ENCODE data around the gene GALK2. TPM values are rescaled to one million over a fixed set of nuclear protein-coding genes. Genes with fewer than 3 reads are reported as not detected.

Gene GALK2
- total RNA-seq, 1 experiment from 2014 or later = 29.0 TPM

GRCh38 chr15:49148727-49149126, 21.3 kb upstream of the GALK2 start:
- intact Hi-C loops (cut with micrococcal nuclease; ENCODE audit: unreplicated experiment) = no loop called here
- DNase-seq = no peak
- H3K79me2 ChIP-seq (ENCODE audit: low read depth) = peaks cover 94% of the 10 kb centered on the region
- POLR2A ChIA-PET (ENCODE audit: unreplicated experiment) = no interaction called here
- no peak for TF ChIP-seq CTCF (conservative IDR thresholded peaks at IDR 0.05)
- TF ChIP-seq EZH2 (IDR thresholded peaks at IDR 0.05; ENCODE audit: low read depth) = no peak
- H3K36me3 ChIP-seq (ENCODE audit: low read depth) = peaks cover 9% of the 10 kb centered on the region; the same call in 1 of the 2 replicates
- no peak overlapping the region for H3K27ac ChIP-seq
- CTCF ChIA-PET = no interaction called here
- no peaks in the 10 kb centered on the region for H3K9me2 ChIP-seq (ENCODE audit: insufficient read depth)
- H3K27me3 ChIP-seq (ENCODE audit: insufficient read depth, low read depth) = no peaks in the 10 kb centered on the region
- H3K4me2 ChIP-seq = no peak overlapping the region
- no TSS peak for BruUV-seq (replicated peaks)
- no peak overlapping the region for H2AFZ ChIP-seq
- peaks cover 39% of the 10 kb centered on the region for H3K4me1 ChIP-seq (replicated peaks; ENCODE audit: insufficient read depth)
- H4K20me1 ChIP-seq (ENCODE audit: insufficient read depth) = peaks cover 29% of the 10 kb centered on the region
- no peak overlapping the region for H3K4me3 ChIP-seq
- H3F3A ChIP-seq (ENCODE audit: insufficient read depth, low read depth) = peaks cover 15% of the 10 kb centered on the region; the same call in 1 of the 2 replicates
- no peaks in the 10 kb centered on the region for H3K9me3 ChIP-seq (ENCODE audit: insufficient read depth, low read depth)

DNA sequence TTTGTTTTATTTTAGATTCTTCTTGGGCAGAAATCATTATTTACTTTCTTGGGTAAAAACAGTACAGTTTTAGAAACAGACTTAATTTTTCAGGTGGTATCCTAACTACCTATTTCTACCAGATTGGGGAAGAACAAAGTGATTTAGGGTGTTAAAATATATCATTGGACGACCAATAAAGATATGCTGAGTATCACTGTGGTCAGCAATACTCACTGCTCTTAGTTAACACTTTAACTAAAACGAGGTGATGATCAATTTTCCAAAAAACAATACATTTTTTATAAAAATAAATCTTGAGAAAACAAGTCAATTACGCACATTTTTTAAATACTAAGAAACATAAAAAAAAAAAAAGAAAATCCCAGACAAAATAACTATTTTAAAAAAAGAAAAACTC, 18.2 kb upstream of the GALK2 start:
- H3K79me2 ChIP-seq (ENCODE audit: low read depth) = peaks cover 96% of the 10 kb centered on the region
- POLR2A ChIA-PET (ENCODE audit: unreplicated experiment) = no interaction called here
- no peaks in the 10 kb centered on the region; the same call in 1 of the 2 replicates for H3K36me3 ChIP-seq (ENCODE audit: low read depth)
- H3K9me2 ChIP-seq (ENCODE audit: insufficient read depth) = no peaks in the 10 kb centered on the region
- no peak for TF ChIP-seq EZH2 (IDR thresholded peaks at IDR 0.05; ENCODE audit: low read depth)
- TF ChIP-seq CTCF (conservative IDR thresholded peaks at IDR 0.05) = no peak
- peaks cover 31% of the 10 kb centered on the region for H3K4me1 ChIP-seq (replicated peaks; ENCODE audit: insufficient read depth)
- H3K4me3 ChIP-seq = no peak overlapping the region
- H3K27me3 ChIP-seq (ENCODE audit: insufficient read depth, low read depth) = no peaks in the 10 kb centered on the region
- DNase-seq = no peak
- H3K4me2 ChIP-seq = no peak overlapping the region
- H2AFZ ChIP-seq = no peak overlapping the region
- no TSS peak for BruUV-seq (replicated peaks)
- no peak overlapping the region for H3K27ac ChIP-seq
- intact Hi-C loops (cut with micrococcal nuclease; ENCODE audit: unreplicated experiment) = loop anchor here (10.0 kb wide), 1 partner anchor 473 kb away; the partner anchor contains the start of genes DTWD1 and FAM227B
- H4K20me1 ChIP-seq (ENCODE audit: insufficient read depth) = peaks cover 23% of the 10 kb centered on the region
- H3F3A ChIP-seq (ENCODE audit: insufficient read depth, low read depth) = peaks cover 10% of the 10 kb centered on the region
- H3K9me3 ChIP-seq (ENCODE audit: insufficient read depth, low read depth) = no peaks in the 10 kb centered on the region
- CTCF ChIA-PET = no interaction called here

- 0 out of 2 replicates have a peak overlapping the region, but pooled peaks have one; percentile 10 for H3K4me2 ChIP-seq
- H3K9me3 ChIP-seq (ENCODE audit: insufficient read depth, low read depth) = no peaks in the 10 kb centered on the region
- POLR2A ChIA-PET (ENCODE audit: unreplicated experiment) = no interaction called here
- no peaks in the 10 kb centered on the region for H3K9me2 ChIP-seq (ENCODE audit: insufficient read depth)
- peaks cover 22% of the 10 kb centered on the region for H4K20me1 ChIP-seq (ENCODE audit: insufficient read depth)
- no peak for DNase-seq
- BruUV-seq (replicated peaks) = no TSS peak
- no peak overlapping the region for H3K4me3 ChIP-seq
- CTCF ChIA-PET = no interaction called here
- peaks cover 29% of the 10 kb centered on the region for H3K4me1 ChIP-seq (replicated peaks; ENCODE audit: insufficient read depth)
- peaks cover 7% of the 10 kb centered on the region for H3F3A ChIP-seq (ENCODE audit: insufficient read depth, low read depth)
- H2AFZ ChIP-seq = no peak overlapping the region
- peaks cover 89% of the 10 kb centered on the region for H3K79me2 ChIP-seq (ENCODE audit: low read depth)
- no peaks in the 10 kb centered on the region; the same call in 1 of the 2 replicates for H3K36me3 ChIP-seq (ENCODE audit: low read depth)
- TF ChIP-seq EZH2 (IDR thresholded peaks at IDR 0.05; ENCODE audit: low read depth) (no peak), CTCF (conservative IDR thresholded peaks at IDR 0.05) (no peak)
- H3K27me3 ChIP-seq (ENCODE audit: insufficient read depth, low read depth) = no peaks in the 10 kb centered on the region
- intact Hi-C loops (cut with micrococcal nuclease; ENCODE audit: unreplicated experiment) = loop anchor here (10.0 kb wide), 1 partner anchor 472 kb away; the partner anchor contains the start of genes DTWD1 and FAM227B
- no peak overlapping the region for H3K27ac ChIP-seq
These were observed 17.3 kb upstream of the GALK2 start for GRCh38 chr15:49152552-49153312.
